ENCODE results near the gene MATK. TPM values are rescaled to one million over a fixed set of nuclear protein-coding genes. Genes with fewer than 3 reads are reported as not detected.

The MATK gene
- total RNA-seq, 1 experiment from 2014 or later = 0.21 TPM

DNA sequence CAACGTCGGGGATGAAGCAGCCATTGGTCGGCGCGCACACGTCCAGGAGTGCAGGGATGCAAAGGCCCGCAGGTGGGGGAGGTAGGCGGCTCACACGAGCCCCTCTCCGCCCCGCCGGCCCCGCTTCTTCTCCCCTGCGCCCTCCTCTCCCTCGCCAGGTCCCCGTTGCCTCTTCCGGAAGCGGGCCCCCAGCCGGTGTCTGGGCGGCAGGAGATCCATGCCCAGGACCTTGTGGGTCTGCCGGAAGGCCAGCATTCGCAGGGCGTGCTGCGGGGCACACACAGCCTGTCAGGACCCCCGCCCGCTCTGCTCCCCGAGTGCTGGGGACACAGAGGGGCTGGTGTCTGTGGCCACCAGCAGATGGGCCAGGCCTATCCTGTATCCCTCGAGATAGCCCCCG is 19.7 kb upstream of the MATK start:
- H3K4me3 ChIP-seq (ENCODE audit: low read depth in 2 of 2, low read length in 2 of 2) = no peak overlapping the region
- DNase-seq (ENCODE audit: low read depth, low spot score) (no peak), ATAC-seq (no peak)
- no TSS peak for BruUV-seq (replicated peaks)
- no peaks in the 10 kb centered on the region for H3K36me3 ChIP-seq (ENCODE audit: control insufficient read depth, insufficient read depth, low read length)
- no peaks in the 10 kb centered on the region for H3K4me1 ChIP-seq (ENCODE audit: control insufficient read depth, insufficient read depth, low read length)
- in situ Hi-C loops (cut with HindIII; ENCODE audit: low pct_unique_long_range_greater_than_20kb, low sequenced_read_pairs) = no loop called here
- no peak overlapping the region for H3K27ac ChIP-seq (ENCODE audit: low read length)
- H3K9me3 ChIP-seq (ENCODE audit: control insufficient read depth, insufficient read depth, low read depth, low read length) = no peaks in the 10 kb centered on the region
- intact Hi-C loops (cut with micrococcal nuclease; ENCODE audit: unreplicated experiment) = no loop called here
- ChIA-PET CTCF (no interaction called here), POLR2A (no interaction called here)
- no peaks in the 10 kb centered on the region for H3K27me3 ChIP-seq (ENCODE audit: control insufficient read depth, insufficient read depth, low read length)
- TF ChIP-seq POLR2AphosphoS5 (IDR thresholded peaks at IDR 0.05; ENCODE audit: low read depth, low read length) = no peak
- no peak for TF ChIP-seq SIN3A (IDR thresholded peaks at IDR 0.05; ENCODE audit: borderline replicate concordance, insufficient read depth, low read depth, low read length)
- TF ChIP-seq, protein P1, sequence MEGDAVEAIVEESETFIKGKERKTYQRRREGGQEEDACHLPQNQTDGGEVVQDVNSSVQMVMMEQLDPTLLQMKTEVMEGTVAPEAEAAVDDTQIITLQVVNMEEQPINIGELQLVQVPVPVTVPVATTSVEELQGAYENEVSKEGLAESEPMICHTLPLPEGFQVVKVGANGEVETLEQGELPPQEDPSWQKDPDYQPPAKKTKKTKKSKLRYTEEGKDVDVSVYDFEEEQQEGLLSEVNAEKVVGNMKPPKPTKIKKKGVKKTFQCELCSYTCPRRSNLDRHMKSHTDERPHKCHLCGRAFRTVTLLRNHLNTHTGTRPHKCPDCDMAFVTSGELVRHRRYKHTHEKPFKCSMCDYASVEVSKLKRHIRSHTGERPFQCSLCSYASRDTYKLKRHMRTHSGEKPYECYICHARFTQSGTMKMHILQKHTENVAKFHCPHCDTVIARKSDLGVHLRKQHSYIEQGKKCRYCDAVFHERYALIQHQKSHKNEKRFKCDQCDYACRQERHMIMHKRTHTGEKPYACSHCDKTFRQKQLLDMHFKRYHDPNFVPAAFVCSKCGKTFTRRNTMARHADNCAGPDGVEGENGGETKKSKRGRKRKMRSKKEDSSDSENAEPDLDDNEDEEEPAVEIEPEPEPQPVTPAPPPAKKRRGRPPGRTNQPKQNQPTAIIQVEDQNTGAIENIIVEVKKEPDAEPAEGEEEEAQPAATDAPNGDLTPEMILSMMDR (IDR thresholded peaks at IDR 0.05) = no peak
- TF ChIP-seq, protein P2, sequence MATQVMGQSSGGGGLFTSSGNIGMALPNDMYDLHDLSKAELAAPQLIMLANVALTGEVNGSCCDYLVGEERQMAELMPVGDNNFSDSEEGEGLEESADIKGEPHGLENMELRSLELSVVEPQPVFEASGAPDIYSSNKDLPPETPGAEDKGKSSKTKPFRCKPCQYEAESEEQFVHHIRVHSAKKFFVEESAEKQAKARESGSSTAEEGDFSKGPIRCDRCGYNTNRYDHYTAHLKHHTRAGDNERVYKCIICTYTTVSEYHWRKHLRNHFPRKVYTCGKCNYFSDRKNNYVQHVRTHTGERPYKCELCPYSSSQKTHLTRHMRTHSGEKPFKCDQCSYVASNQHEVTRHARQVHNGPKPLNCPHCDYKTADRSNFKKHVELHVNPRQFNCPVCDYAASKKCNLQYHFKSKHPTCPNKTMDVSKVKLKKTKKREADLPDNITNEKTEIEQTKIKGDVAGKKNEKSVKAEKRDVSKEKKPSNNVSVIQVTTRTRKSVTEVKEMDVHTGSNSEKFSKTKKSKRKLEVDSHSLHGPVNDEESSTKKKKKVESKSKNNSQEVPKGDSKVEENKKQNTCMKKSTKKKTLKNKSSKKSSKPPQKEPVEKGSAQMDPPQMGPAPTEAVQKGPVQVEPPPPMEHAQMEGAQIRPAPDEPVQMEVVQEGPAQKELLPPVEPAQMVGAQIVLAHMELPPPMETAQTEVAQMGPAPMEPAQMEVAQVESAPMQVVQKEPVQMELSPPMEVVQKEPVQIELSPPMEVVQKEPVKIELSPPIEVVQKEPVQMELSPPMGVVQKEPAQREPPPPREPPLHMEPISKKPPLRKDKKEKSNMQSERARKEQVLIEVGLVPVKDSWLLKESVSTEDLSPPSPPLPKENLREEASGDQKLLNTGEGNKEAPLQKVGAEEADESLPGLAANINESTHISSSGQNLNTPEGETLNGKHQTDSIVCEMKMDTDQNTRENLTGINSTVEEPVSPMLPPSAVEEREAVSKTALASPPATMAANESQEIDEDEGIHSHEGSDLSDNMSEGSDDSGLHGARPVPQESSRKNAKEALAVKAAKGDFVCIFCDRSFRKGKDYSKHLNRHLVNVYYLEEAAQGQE (IDR thresholded peaks at IDR 0.05; ENCODE audit: insufficient read depth in 1 of 2, low read depth in 2 of 2, low read length in 1 of 2) = no peak
- no peak for TF ChIP-seq TCF7L2 (IDR thresholded peaks at IDR 0.05; ENCODE audit: low read depth, low read length)

DNA sequence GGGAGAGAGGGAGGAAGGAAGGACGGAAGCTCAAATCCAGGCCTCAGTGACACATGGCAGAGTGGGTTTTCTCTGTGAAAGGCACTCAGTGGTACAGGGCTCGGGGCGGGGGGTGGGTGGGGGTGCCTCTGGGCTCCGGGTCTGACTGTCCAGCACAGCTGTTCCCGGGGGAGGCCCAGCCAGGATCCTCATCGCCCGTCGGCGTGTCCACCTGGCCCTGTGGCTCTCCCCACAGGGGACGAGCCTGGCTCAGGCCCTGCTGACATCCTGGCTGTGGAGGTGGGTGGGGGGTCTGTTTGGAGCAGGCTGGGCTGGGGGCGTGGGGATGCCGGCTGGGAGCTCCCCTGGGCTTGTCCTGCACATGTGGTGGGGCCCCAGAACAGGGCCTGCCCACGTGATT is 18.2 kb upstream of the MATK start:
- in situ Hi-C loops (cut with HindIII; ENCODE audit: low pct_unique_long_range_greater_than_20kb, low sequenced_read_pairs) (no loop called here), intact Hi-C loops (cut with micrococcal nuclease; ENCODE audit: unreplicated experiment) (no loop called here)
- no peaks in the 10 kb centered on the region for H3K4me1 ChIP-seq (ENCODE audit: control insufficient read depth, insufficient read depth, low read length)
- no TSS peak for BruUV-seq (replicated peaks)
- no peaks in the 10 kb centered on the region for H3K36me3 ChIP-seq (ENCODE audit: control insufficient read depth, insufficient read depth, low read length)
- H3K27me3 ChIP-seq (ENCODE audit: control insufficient read depth, insufficient read depth, low read length) = no peaks in the 10 kb centered on the region
- no peaks in the 10 kb centered on the region for H3K9me3 ChIP-seq (ENCODE audit: control insufficient read depth, insufficient read depth, low read depth, low read length)
- no peak for DNase-seq (ENCODE audit: low read depth, low spot score)
- H3K27ac ChIP-seq (ENCODE audit: low read length) = no peak overlapping the region
- ATAC-seq = no peak
- POLR2A ChIA-PET = no interaction called here
- no peak overlapping the region for H3K4me3 ChIP-seq (ENCODE audit: low read depth in 2 of 2, low read length in 2 of 2)
- CTCF ChIA-PET = no interaction called here
- no peak for TF ChIP-seq TCF7L2 (IDR thresholded peaks at IDR 0.05; ENCODE audit: low read depth, low read length)
- TF ChIP-seq, protein P1 (IDR thresholded peaks at IDR 0.05) = no peak
- TF ChIP-seq POLR2AphosphoS5 (IDR thresholded peaks at IDR 0.05; ENCODE audit: low read depth, low read length) = no peak
- no peak for TF ChIP-seq SIN3A (IDR thresholded peaks at IDR 0.05; ENCODE audit: borderline replicate concordance, insufficient read depth, low read depth, low read length)
- TF ChIP-seq, protein P2 (IDR thresholded peaks at IDR 0.05; ENCODE audit: insufficient read depth in 1 of 2, low read depth in 2 of 2, low read length in 1 of 2) = no peak

Measured in Panc1 (cell line).